ENCODE measurements around the gene TOR3A. TPM values are rescaled to one million over a fixed set of nuclear protein-coding genes. Genes with fewer than 3 reads are reported as not detected.

TOR3A gene
- total and polyA plus RNA-seq, 10 of the 15 experiments (the other 5 are each of a cell fraction or from before 2014, with no cell fraction given): 8.6 to 87.9 (median 46.3) TPM

DNA sequence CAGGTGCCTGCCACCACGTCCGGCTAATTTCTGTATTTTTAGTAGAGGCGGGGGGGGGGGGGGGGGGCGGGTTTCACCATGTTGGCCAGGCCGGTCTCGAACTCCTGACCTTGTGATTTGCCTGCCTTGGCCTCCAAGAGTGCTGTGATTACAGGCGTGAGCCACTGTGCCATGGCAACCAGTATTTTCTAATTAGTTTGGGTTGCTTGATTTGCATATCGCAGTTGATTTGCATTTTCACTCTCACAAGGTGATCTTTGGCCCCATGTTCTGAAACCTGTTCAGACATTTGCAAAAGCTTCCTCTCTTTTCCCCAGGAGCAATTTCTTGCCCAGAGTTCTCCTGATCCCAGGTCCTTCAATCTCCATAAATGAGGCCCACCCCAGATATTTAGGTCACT lies 1.7 kb downstream of the TOR3A start (continued):
- TF ChIP-seq ZNF687 (IDR thresholded peaks at IDR 0.05): no peak
- TF ChIP-seq ZNF217 (IDR thresholded peaks at IDR 0.05): peak; percentile 89
- no peak for TF ChIP-seq STAT3 (IDR thresholded peaks at IDR 0.05; ENCODE audit: low read depth, low read length)
- TF ChIP-seq, protein P1, sequence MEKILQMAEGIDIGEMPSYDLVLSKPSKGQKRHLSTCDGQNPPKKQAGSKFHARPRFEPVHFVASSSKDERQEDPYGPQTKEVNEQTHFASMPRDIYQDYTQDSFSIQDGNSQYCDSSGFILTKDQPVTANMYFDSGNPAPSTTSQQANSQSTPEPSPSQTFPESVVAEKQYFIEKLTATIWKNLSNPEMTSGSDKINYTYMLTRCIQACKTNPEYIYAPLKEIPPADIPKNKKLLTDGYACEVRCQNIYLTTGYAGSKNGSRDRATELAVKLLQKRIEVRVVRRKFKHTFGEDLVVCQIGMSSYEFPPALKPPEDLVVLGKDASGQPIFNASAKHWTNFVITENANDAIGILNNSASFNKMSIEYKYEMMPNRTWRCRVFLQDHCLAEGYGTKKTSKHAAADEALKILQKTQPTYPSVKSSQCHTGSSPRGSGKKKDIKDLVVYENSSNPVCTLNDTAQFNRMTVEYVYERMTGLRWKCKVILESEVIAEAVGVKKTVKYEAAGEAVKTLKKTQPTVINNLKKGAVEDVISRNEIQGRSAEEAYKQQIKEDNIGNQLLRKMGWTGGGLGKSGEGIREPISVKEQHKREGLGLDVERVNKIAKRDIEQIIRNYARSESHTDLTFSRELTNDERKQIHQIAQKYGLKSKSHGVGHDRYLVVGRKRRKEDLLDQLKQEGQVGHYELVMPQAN (conservative IDR thresholded peaks at IDR 0.05): 0 out of 2 replicates have a peak, but pooled peaks have one; percentile 27
- TF ChIP-seq RFX5 (IDR thresholded peaks at IDR 0.05; ENCODE audit: low read depth, low read length): no peak
- no peak for TF ChIP-seq BCL3 (IDR thresholded peaks at IDR 0.05; ENCODE audit: borderline replicate concordance, insufficient read depth, low read depth, low read length, poor library complexity, severe bottlenecking)
- no peak for TF ChIP-seq ATF7 (IDR thresholded peaks at IDR 0.05; ENCODE audit: low read depth)
- TF ChIP-seq SMC3 (IDR thresholded peaks at IDR 0.05; ENCODE audit: borderline replicate concordance, low read length): no peak
- no peak for TF ChIP-seq HCFC1 (IDR thresholded peaks at IDR 0.05; ENCODE audit: low read length)
- TF ChIP-seq ZNF274 (IDR thresholded peaks at IDR 0.05; ENCODE audit: insufficient read depth, insufficient read length): no peak
- TF ChIP-seq CHD2 (IDR thresholded peaks at IDR 0.05; ENCODE audit: borderline replicate concordance, low read depth, low read length): no peak
- TF ChIP-seq ESRRA (IDR thresholded peaks at IDR 0.05; ENCODE audit: low read length): no peak
- TF ChIP-seq ZNF24 (IDR thresholded peaks at IDR 0.05): no peak
- TF ChIP-seq BCL11A (IDR thresholded peaks at IDR 0.05; ENCODE audit: low read depth, low read length): 0 out of 2 replicates have a peak, but pooled peaks have one; percentile 10
- peak; percentile 91 for TF ChIP-seq BMI1 (IDR thresholded peaks at IDR 0.05; ENCODE audit: borderline replicate concordance)
- no peak for TF ChIP-seq ZSCAN29 (IDR thresholded peaks at IDR 0.05)
- no peak for TF ChIP-seq SPI1 (IDR thresholded peaks at IDR 0.05; ENCODE audit: borderline replicate concordance, insufficient read depth, low read depth, low read length)
- TF ChIP-seq NBN (IDR thresholded peaks at IDR 0.05): no peak; the same call in 1 of the 2 replicates
- TF ChIP-seq RB1 (IDR thresholded peaks at IDR 0.05; ENCODE audit: borderline replicate concordance): no peak
- no peak for TF ChIP-seq USF2 (IDR thresholded peaks at IDR 0.05; ENCODE audit: borderline replicate concordance, low read depth, low read length)
